ENCODE measurements around the gene HOXC6. TPM values are rescaled to one million over a fixed set of nuclear protein-coding genes. Genes with fewer than 3 reads are reported as not detected.
"Not testable (repeated sequence)": the region's sequence is repeated elsewhere in the genome, so short reads cannot be mapped to it uniquely, and the experiment has no call there.

HOXC6 gene
- total RNA-seq, 2 experiments from 2014 or later = not detected

DNA sequence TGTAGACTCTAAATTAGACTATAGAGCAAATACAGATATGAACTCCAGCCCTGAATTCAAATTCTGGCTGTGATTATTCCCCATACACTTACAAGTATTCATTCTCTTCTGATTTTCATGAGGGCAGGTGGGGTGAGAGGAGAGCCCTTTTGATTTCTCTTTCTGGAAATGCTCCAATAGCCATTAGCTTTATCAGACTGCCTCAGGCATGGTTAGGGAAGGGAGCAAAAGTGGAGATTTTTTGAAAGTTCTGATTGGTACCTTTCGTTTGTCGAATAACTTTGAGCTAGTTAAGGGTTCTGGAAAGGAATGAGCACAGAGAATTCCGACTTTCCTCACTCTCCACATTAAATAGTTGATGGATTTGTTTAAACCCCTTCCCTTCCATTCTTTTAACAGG is 12.4 kb downstream of the HOXC6 start:
- Mint-ChIP-seq H3K4me3 (no peak overlapping the region), H3K27me3 (peaks cover 86% of the 10 kb centered on the region), H3K36me3 (ENCODE audit: low read depth) (no peaks in the 10 kb centered on the region), H3K4me1 (peaks cover 4% of the 10 kb centered on the region), H3K9me3 (no peaks in the 10 kb centered on the region), H3K27ac (no peak overlapping the region)
- ChIA-PET CTCF (interaction anchor here (1.1 to 2.2 kb wide), 3 partner anchors 9 to 167 kb away, joined by 3 to 7 read pairs (median 4); partner anchors contain the start of gene HOXC5), POLR2A (no interaction called here)
- no peak for DNase-seq

- CTCF ChIA-PET = interaction anchor here (1.1 to 2.2 kb wide), 3 partner anchors 9 to 166 kb away, joined by 3 to 7 read pairs (median 4); partner anchors contain the start of gene HOXC5
- Mint-ChIP-seq H3K36me3 (ENCODE audit: low read depth) (no peaks in the 10 kb centered on the region), H3K27me3 (peaks cover 86% of the 10 kb centered on the region), H3K27ac (no peak overlapping the region), H3K4me1 (peaks cover 4% of the 10 kb centered on the region), H3K4me3 (no peak overlapping the region), H3K9me3 (no peaks in the 10 kb centered on the region)
- no peak for DNase-seq
- POLR2A ChIA-PET = no interaction called here
Measured at GRCh38 chr12:54041097-54041690, 13.0 kb downstream of the HOXC6 start.

DNA sequence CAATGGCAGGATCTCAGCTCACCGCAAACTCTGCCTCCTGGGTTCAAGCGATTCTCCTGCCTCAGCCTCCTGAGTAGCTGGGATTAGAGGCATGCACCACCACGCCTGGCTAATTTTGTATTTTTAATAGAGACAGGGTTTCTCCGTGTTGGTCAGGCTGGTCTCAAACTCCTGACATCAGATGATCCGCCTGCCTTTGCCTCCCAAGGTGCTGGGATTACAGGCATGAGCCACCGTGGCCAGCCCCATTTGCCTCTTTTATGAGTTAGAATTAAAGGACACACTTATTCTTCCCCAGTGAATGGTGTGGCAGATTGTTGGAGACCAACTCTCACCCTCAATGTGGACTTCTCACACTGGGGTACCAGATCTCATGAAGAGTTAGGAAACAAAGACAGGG is 13.8 kb downstream of the HOXC6 start:
- peaks cover 86% of the 10 kb centered on the region for H3K27me3 Mint-ChIP-seq
- CTCF ChIA-PET = interaction anchor here (2.2 kb wide), 1 partner anchor 10 kb away, joined by 7 read pairs; the partner anchor contains the start of gene HOXC5

DNA sequence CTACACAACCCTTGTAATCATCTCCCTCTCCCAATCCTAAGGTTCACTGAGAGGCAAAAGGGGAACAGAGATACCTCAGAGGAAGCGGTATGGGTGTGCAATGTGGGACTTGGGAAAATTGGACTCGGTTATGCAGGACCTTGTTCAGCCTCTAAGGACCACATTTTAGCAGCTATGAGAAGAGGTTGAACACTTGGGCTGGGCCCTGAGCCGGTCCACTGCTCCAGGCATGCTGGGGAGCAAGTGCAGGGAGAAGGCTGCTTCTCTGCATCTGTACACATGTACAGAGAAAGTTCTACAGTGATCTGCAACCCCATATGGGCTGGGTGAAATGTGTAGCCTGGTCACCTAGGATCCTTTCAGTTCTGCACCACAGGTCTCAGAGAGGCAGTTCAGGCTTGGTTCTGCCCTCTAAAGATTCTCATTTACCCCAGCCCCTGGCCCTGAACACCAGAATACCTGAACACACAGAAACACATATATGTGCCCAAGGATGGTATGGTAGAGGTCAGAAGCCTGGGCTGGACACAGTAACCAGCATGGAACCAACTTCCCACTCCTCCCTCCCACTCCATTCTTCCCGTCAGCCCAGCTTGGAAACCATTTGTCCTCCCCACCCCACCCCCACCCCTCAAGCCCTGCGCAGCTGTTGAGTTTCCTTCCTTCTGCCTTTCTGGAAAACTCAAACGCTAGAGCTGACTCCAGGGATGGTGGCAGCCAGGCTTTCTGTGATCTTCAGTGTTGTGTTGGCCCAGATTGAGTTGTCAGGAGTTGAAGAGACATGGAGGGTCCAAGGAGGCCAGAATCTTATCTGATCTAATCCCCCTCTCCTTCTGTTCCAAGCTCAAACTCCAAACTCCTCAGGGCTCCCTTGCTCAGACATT is 15.0 kb downstream of the HOXC6 start:
- Mint-ChIP-seq H3K36me3 (ENCODE audit: low read depth) (no peaks in the 10 kb centered on the region), H3K4me3 (no peak overlapping the region), H3K27ac (no peak overlapping the region), H3K9me3 (no peaks in the 10 kb centered on the region), H3K27me3 (peaks cover 87% of the 10 kb centered on the region), H3K4me1 (peaks cover 8% of the 10 kb centered on the region)
- ChIA-PET POLR2A (no interaction called here), CTCF (interaction anchor here (0.5 to 2.4 kb wide), 3 partner anchors 11 to 435 kb away, joined by 3 to 7 read pairs (median 3); partner anchors contain the start of gene HOXC5)
- DNase-seq = no peak

More for the DNA sequence above, 13.8 kb downstream of the HOXC6 start:
- H3K4me3 Mint-ChIP-seq; H3K27ac Mint-ChIP-seq; H3K4me1 Mint-ChIP-seq; POLR2A ChIA-PET; H3K9me3 Mint-ChIP-seq; DNase-seq; H3K36me3 Mint-ChIP-seq (ENCODE audit: low read depth): not testable (repeated sequence)

DNA sequence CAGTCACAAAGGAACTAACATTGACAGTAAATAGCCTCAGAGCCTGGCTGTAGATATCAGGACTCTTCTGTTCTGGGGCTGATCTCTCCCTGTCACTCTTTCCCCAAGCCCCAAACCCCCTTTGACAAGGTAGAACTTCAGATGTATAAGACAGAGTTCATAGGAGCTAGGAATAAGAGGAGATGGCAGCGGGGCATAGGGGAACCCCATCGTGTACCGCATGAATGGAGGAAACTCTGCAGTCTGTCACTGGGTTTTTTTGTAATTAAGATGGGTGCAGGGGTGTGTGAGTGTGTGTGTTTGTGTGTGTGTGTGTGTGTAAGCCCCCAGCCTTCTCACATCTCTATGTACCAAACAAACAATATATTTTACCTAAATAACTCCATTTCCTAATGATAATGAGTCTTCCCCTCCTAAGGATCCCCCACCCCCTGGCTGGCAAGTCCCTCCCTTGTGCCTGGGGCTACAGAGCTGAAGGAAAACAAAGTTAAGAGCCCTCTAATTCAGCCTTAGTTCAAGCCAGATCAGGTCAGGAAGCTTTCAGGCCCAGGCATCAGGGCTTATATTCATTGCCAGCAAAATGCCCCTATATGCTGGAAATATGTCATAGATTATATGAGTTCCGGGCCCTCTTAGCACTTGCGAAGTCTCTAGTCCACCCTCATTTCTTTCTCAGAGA is 16.3 kb downstream of the HOXC6 start:
- Mint-ChIP-seq H3K4me1 (peaks cover 8% of the 10 kb centered on the region), H3K4me3 (no peak overlapping the region), H3K36me3 (ENCODE audit: low read depth) (no peaks in the 10 kb centered on the region), H3K27me3 (peaks cover 88% of the 10 kb centered on the region), H3K9me3 (no peaks in the 10 kb centered on the region), H3K27ac (no peak overlapping the region)
- POLR2A ChIA-PET = no interaction called here
- DNase-seq = no peak
- CTCF ChIA-PET = interaction anchor here (1.1 to 2.4 kb wide), 2 partner anchors 12 to 157 kb away, joined by 3 to 7 read pairs; partner anchors contain the start of gene HOXC5

GRCh38 chr12:54045401-54045800 is 17.2 kb downstream of the HOXC6 start:
- H3K9me3 Mint-ChIP-seq = no peaks in the 10 kb centered on the region
- no peak for DNase-seq
- CTCF ChIA-PET = interaction anchor here (0.5 to 2.4 kb wide), 3 partner anchors 13 to 156 kb away, joined by 3 to 7 read pairs (median 3); partner anchors contain the start of gene HOXC5
- POLR2A ChIA-PET = no interaction called here
- H3K36me3 Mint-ChIP-seq (ENCODE audit: low read depth) = no peaks in the 10 kb centered on the region
- no peak overlapping the region for H3K4me3 Mint-ChIP-seq
- H3K27ac Mint-ChIP-seq = no peak overlapping the region
- H3K27me3 Mint-ChIP-seq = peaks cover 88% of the 10 kb centered on the region
- H3K4me1 Mint-ChIP-seq = peaks cover 14% of the 10 kb centered on the region

DNA sequence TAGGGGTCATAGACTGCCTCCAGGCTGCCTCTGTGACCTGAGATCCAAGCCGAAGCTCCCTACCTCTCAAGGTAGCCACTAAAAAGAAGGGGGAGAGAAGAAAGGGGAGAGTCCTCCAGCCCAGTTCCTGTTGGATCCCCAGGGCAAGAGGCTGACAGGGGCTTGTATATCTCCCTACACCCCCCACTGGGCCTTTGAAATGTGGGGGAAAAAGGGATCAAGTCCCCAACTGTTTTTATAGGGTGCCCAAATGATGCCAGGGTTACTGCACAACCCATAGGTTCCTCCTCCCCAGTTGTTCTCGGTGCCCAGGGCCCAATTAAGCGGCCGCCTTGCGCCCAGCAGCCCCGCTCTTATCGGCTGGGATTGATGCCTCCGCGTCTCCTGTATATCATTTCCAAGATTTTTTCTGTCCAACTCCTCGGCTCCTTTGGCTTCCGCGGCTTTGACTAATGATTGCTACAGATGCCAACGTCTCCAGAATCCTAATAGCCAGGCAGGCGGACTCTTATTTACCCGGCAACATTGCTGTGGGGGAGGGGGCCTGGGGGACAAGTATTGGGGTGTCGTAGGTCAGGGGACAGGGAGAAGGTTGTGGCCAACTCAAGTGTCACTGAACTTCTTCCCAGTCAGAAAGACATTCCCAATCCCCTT is 17.8 kb downstream of the HOXC6 start:
- DNase-seq = no peak
- Mint-ChIP-seq H3K9me3 (no peaks in the 10 kb centered on the region), H3K4me3 (no peak overlapping the region), H3K36me3 (ENCODE audit: low read depth) (no peaks in the 10 kb centered on the region), H3K4me1 (peaks cover 15% of the 10 kb centered on the region), H3K27me3 (peaks cover 90% of the 10 kb centered on the region), H3K27ac (no peak overlapping the region)
- ChIA-PET CTCF (interaction anchor here (0.5 to 1.1 kb wide), 2 partner anchors 152 to 155 kb away, joined by 3 read pairs; no protein-coding TSS in a partner anchor), POLR2A (no interaction called here)

DNA sequence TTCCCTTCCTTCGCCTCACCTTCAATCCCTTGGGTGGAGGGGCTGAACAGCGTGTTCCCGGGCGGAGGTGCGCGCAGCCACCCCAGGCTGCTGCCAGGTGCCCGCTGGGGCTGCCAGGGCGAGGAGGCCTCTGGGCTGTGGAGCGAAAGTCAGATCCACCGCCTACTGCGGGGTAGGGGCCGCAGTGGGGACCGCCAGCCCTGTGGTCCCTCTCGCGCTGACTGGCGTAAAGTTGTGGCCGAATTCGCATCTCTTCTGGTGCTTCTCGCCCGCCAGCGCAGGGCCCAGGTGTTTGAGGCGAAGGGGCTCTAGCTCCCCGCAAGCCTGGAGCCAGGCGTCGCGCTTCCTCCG is 18.5 kb downstream of the HOXC6 start:
- peaks cover 93% of the 10 kb centered on the region for H3K27me3 Mint-ChIP-seq
- ChIA-PET CTCF (no interaction called here), POLR2A (no interaction called here)
- no peaks in the 10 kb centered on the region for H3K36me3 Mint-ChIP-seq (ENCODE audit: low read depth)
- no peak overlapping the region for H3K4me3 Mint-ChIP-seq
- no peak overlapping the region for H3K27ac Mint-ChIP-seq
- no peaks in the 10 kb centered on the region for H3K9me3 Mint-ChIP-seq
- no peak for DNase-seq
- peaks cover 16% of the 10 kb centered on the region for H3K4me1 Mint-ChIP-seq

GRCh38 chr12:54047160-54047963 is 19.1 kb downstream of the HOXC6 start:
- CTCF ChIA-PET = interaction anchor here (0.5 kb wide), 1 partner anchor 152 kb away, joined by 7 read pairs; no protein-coding TSS in a partner anchor
- Mint-ChIP-seq H3K4me1 (peaks cover 18% of the 10 kb centered on the region), H3K27me3 (peaks cover 96% of the 10 kb centered on the region), H3K9me3 (no peaks in the 10 kb centered on the region), H3K36me3 (ENCODE audit: low read depth) (no peaks in the 10 kb centered on the region), H3K27ac (no peak overlapping the region), H3K4me3 (no peak overlapping the region)
- no peak for DNase-seq
- POLR2A ChIA-PET = no interaction called here

GRCh38 chr12:54047964-54048303 is 19.7 kb downstream of the HOXC6 start:
- ChIA-PET POLR2A (no interaction called here), CTCF (no interaction called here)
- Mint-ChIP-seq H3K36me3 (ENCODE audit: low read depth) (no peaks in the 10 kb centered on the region), H3K9me3 (no peaks in the 10 kb centered on the region), H3K27ac (no peak overlapping the region), H3K4me1 (peaks cover 20% of the 10 kb centered on the region), H3K27me3 (peaks cover 97% of the 10 kb centered on the region), H3K4me3 (no peak overlapping the region)
- DNase-seq = no peak

DNA sequence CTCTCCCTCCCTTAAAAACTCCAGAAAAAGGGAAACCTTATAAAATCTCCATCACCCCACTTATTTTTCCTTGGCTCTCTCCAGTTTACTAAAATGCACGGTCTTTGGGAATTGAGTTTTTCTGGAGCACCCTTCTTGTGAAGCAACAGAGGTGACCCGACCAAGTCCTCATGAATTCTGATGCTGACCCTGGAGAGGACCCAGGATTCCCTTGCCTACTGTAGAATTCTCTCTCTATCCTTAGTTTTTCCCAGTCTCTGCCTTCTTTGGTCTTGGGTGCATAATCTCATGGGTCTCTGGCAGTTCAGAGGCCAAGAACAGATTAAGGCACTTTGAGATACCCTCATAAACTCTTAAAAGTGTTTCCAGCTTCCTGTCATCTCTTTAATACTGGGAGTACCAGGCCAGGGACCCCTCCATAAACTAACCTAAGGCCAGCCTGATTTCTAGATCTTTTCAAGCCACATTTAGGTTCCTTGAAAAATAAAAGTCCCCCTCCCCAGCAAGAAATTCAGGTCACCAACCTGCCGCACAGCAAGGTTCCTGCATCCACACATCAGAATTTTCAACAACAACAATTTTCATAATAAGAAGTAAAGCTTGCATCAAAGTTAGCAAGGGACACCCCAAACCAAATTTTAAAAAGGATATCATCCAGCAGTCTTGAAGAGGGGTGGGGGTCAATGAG is 20.3 kb downstream of the HOXC6 start:
- no peak overlapping the region for H3K27ac Mint-ChIP-seq
- peaks cover 97% of the 10 kb centered on the region for H3K27me3 Mint-ChIP-seq
- ChIA-PET CTCF (no interaction called here), POLR2A (interaction anchor here (0.8 kb wide), 1 partner anchor 23 kb away, joined by 3 read pairs; no protein-coding TSS in a partner anchor)
- H3K36me3 Mint-ChIP-seq (ENCODE audit: low read depth) = no peaks in the 10 kb centered on the region
- peaks cover 24% of the 10 kb centered on the region for H3K4me1 Mint-ChIP-seq
- DNase-seq = no peak
- no peaks in the 10 kb centered on the region for H3K9me3 Mint-ChIP-seq
- H3K4me3 Mint-ChIP-seq = no peak overlapping the region

DNA sequence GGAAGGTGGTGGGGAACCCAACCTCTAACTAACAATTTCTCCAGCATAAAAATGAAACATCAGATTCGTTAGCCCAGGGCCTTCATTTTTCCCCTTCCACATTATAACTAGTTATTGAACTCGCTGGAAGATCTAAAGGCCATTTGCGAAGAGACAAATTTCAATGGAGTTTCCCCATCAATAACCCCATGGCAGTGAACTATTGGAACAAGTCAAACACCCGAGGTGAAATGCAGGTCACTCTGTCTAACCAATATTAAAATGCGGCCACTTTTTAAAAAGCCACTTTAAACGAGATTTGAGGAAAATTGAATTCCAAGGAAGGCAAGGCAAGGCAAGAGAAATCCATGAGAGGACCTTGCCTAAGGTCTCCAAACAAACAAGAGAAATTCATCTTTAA is 20.9 kb downstream of the HOXC6 start:
- peaks cover 97% of the 10 kb centered on the region for H3K27me3 Mint-ChIP-seq
- no peak overlapping the region for H3K4me3 Mint-ChIP-seq
- no peak for DNase-seq
- ChIA-PET CTCF (no interaction called here), POLR2A (interaction anchor here (0.8 kb wide), 1 partner anchor 24 kb away, joined by 3 read pairs; no protein-coding TSS in a partner anchor)
- H3K9me3 Mint-ChIP-seq = no peaks in the 10 kb centered on the region
- no peak overlapping the region for H3K27ac Mint-ChIP-seq
- H3K4me1 Mint-ChIP-seq = peaks cover 21% of the 10 kb centered on the region
- H3K36me3 Mint-ChIP-seq (ENCODE audit: low read depth) = no peaks in the 10 kb centered on the region
